Progenitor cell of endocrine pancreas (in vitro differentiated cells): ENCODE data around the gene CCL11. TPM values are rescaled to one million over a fixed set of nuclear protein-coding genes. Genes with fewer than 3 reads are reported as not detected.

Source experiments
- DNase-seq: peaks from one replicate; pipeline ENCODE4 v3.0.0; 2021; ENCODE audit warnings: low spot score; ENCODE audit not compliant: unreplicated experiment
- H3K27ac Mint-ChIP-seq: 2 replicates; pipeline ENCODE4 v1.8.0; 2021; ENCODE audit warnings: mild to moderate bottlenecking, moderate library complexity, mixed read lengths
- H3K27me3 Mint-ChIP-seq: 2 replicates; pipeline ENCODE4 v1.8.0; 2021; ENCODE audit warnings: mixed read lengths
- H3K36me3 Mint-ChIP-seq: 2 replicates; pipeline ENCODE4 v1.8.0; 2022; ENCODE audit warnings: mixed read lengths; ENCODE audit not compliant: insufficient read depth
- H3K4me1 Mint-ChIP-seq: 2 replicates; pipeline ENCODE4 v1.8.0; 2021; ENCODE audit warnings: low read depth, mixed read lengths
- H3K4me3 Mint-ChIP-seq: 2 replicates; pipeline ENCODE4 v1.8.0; 2021; ENCODE audit warnings: low read depth, mild to moderate bottlenecking, moderate library complexity, mixed read lengths
- H3K9me3 Mint-ChIP-seq: 2 replicates; pipeline ENCODE4 v1.8.0; 2021; ENCODE audit warnings: low read depth, mixed read lengths
- CTCF ChIP-seq: fragments of 200-600 bp; sonication (generic); IDR thresholded peaks from one replicate; pipeline ENCODE4 v1.5.0; 2021; ENCODE audit warnings: antibody characterized with exemption, mild to moderate bottlenecking; ENCODE audit not compliant: unreplicated experiment
- total RNA-seq: library from RNA; stranded (reverse); gene quantifications from 2 replicates; pipeline ENCODE4 v1.2.1, GENCODE V29; 2021

Gene CCL11
- total RNA-seq, 1 donor from 2014 or later = not detected

- no peak for DNase-seq
- H3K4me1 Mint-ChIP-seq = peaks cover 4% of the 10 kb centered on the region
- H3K36me3 Mint-ChIP-seq = no peaks in the 10 kb centered on the region
- no peaks in the 10 kb centered on the region for H3K9me3 Mint-ChIP-seq
- H3K27me3 Mint-ChIP-seq = peaks cover 31% of the 10 kb centered on the region
- H3K4me3 Mint-ChIP-seq = no peak overlapping the region
- no peak for TF ChIP-seq CTCF
- no peak overlapping the region for H3K27ac Mint-ChIP-seq
These were observed 28.1 kb upstream of the CCL11 start for GRCh38 chr17:34257299-34257985.

- DNase-seq = no peak
- H3K4me1 Mint-ChIP-seq = peaks cover 4% of the 10 kb centered on the region
- no peaks in the 10 kb centered on the region for H3K9me3 Mint-ChIP-seq
- H3K36me3 Mint-ChIP-seq = no peaks in the 10 kb centered on the region
- no peak overlapping the region for H3K4me3 Mint-ChIP-seq
- TF ChIP-seq CTCF = no peak
- peaks cover 27% of the 10 kb centered on the region for H3K27me3 Mint-ChIP-seq
- H3K27ac Mint-ChIP-seq = no peak overlapping the region
These were observed 27.6 kb upstream of the CCL11 start for GRCh38 chr17:34257986-34258326.

- H3K4me1 Mint-ChIP-seq = peaks cover 4% of the 10 kb centered on the region
- H3K9me3 Mint-ChIP-seq = no peaks in the 10 kb centered on the region
- no peak for DNase-seq
These were observed 26.4 kb upstream of the CCL11 start for GRCh38 chr17:34259146-34259545.

GRCh38 chr17:34260861-34261260, 24.7 kb upstream of the CCL11 start:
- peaks cover 13% of the 10 kb centered on the region for H3K27me3 Mint-ChIP-seq
- no peak for DNase-seq
- TF ChIP-seq CTCF = no peak
- H3K9me3 Mint-ChIP-seq = no peaks in the 10 kb centered on the region
- H3K36me3 Mint-ChIP-seq = no peaks in the 10 kb centered on the region
- H3K27ac Mint-ChIP-seq = no peak overlapping the region
- H3K4me1 Mint-ChIP-seq = no peaks in the 10 kb centered on the region
- H3K4me3 Mint-ChIP-seq = no peak overlapping the region

More at GRCh38 chr17:34259146-34259545, 26.4 kb upstream of the CCL11 start:
- no peaks in the 10 kb centered on the region for H3K36me3 Mint-ChIP-seq
- TF ChIP-seq CTCF = no peak
- no peak overlapping the region for H3K4me3 Mint-ChIP-seq
- no peak overlapping the region for H3K27ac Mint-ChIP-seq
- H3K27me3 Mint-ChIP-seq = peaks cover 19% of the 10 kb centered on the region

GRCh38 chr17:34261568-34262337, 23.8 kb upstream of the CCL11 start:
- Mint-ChIP-seq H3K4me3 (no peak overlapping the region), H3K27me3 (peaks cover 7% of the 10 kb centered on the region), H3K27ac (no peak overlapping the region), H3K9me3 (no peaks in the 10 kb centered on the region), H3K36me3 (no peaks in the 10 kb centered on the region), H3K4me1 (no peaks in the 10 kb centered on the region)
- TF ChIP-seq CTCF = no peak
- no peak for DNase-seq
